ENCODE results near the gene NCR3LG1. TPM values are rescaled to one million over a fixed set of nuclear protein-coding genes. Genes with fewer than 3 reads are reported as not detected.

The NCR3LG1 gene
- polyA plus RNA-seq, 1 donor (not counting 4 experiments of a cell fraction or from before 2014, with no cell fraction given) = 3.9 TPM

Other genes with a start within 250 kb of the NCR3LG1 start
- gene PIK3C2A, start 143.8 kb upstream of the NCR3LG1 start, polyA plus RNA-seq = 27.9 to 44.7 TPM (median 33.2 TPM) in 3 replicates
- gene NUCB2, start 75.1 kb upstream of the NCR3LG1 start, polyA plus RNA-seq = 23.2 to 44.2 TPM (median 39.0 TPM) in 3 replicates
- gene KCNJ11, start 36.9 kb downstream of the NCR3LG1 start, polyA plus RNA-seq = 0.03 TPM in 1 of 3 replicates, not detected in the others
- gene ABCC8, start 125.0 kb downstream of the NCR3LG1 start, polyA plus RNA-seq = not detected in 3 replicates
- gene USH1C, start 192.6 kb downstream of the NCR3LG1 start, polyA plus RNA-seq = not detected in 3 replicates
- gene OTOG, start 195.5 kb downstream of the NCR3LG1 start, polyA plus RNA-seq = not detected in 3 replicates

Data from keratinocyte (primary cell).